WERI-Rb-1 (cell line): ENCODE measurements around the gene AP5Z1.

Experiments
- DNase-seq: peaks from one replicate; pipeline ENCODE4 v3.0.0-alpha.2; 2020
- H3K27ac ChIP-seq: fragments of 250-450 bp; sonication (Bioruptor Pico); 2 replicates; pipeline ENCODE4 v1.5.1; 2020; ENCODE audit warnings: mild to moderate bottlenecking, moderate library complexity
- H3K27me3 ChIP-seq: fragments of 250-450 bp; sonication (Bioruptor Pico); 2 replicates; pipeline ENCODE4 v1.5.1; 2021; ENCODE audit warnings: mild to moderate bottlenecking, low read depth, moderate library complexity; ENCODE audit not compliant: insufficient read depth, severe bottlenecking
- H3K36me3 ChIP-seq: fragments of 250-450 bp; sonication (Bioruptor Pico); 2 replicates; pipeline ENCODE4 v1.5.1; 2020; ENCODE audit warnings: mild to moderate bottlenecking, moderate library complexity
- H3K4me3 ChIP-seq: 2 replicates; pipeline ENCODE4 v1.5.1; 2011; ENCODE audit warnings: low read depth, mild to moderate bottlenecking, control low read depth, low read length
- H3K9me3 ChIP-seq: fragments of 250-450 bp; sonication (Bioruptor Pico); 2 replicates; pipeline ENCODE4 v1.5.1; 2021; ENCODE audit warnings: mild to moderate bottlenecking, moderate library complexity; ENCODE audit not compliant: severe bottlenecking
- CTCF ChIP-seq: IDR thresholded peaks from 2 replicates; pipeline ENCODE4 v1.5.1; 2011; ENCODE audit warnings: low read depth, mild to moderate bottlenecking, control low read depth, inconsistent platforms, low read length

The AP5Z1 gene

GRCh38 chr7:4803397-4804241 lies 28.2 kb downstream of the AP5Z1 start:
- no peak overlapping the region for H3K4me3 ChIP-seq
- H3K27ac ChIP-seq: no peak overlapping the region
- H3K27me3 ChIP-seq: no peaks in the 10 kb centered on the region
- TF ChIP-seq CTCF: no peak
- peaks cover 12% of the 10 kb centered on the region for H3K36me3 ChIP-seq
- DNase-seq: no peak
- no peaks in the 10 kb centered on the region for H3K9me3 ChIP-seq

- Histone ChIP-seq H3K27ac (no peak overlapping the region), H3K9me3 (no peaks in the 10 kb centered on the region), H3K4me3 (no peak overlapping the region), H3K27me3 (no peaks in the 10 kb centered on the region), H3K36me3 (peaks cover 5% of the 10 kb centered on the region)
- no peak for TF ChIP-seq CTCF
- no peak for DNase-seq
These were observed 29.9 kb downstream of the AP5Z1 start for GRCh38 chr7:4805110-4805983.

GRCh38 chr7:4805984-4806300 lies 30.5 kb downstream of the AP5Z1 start:
- Histone ChIP-seq H3K27me3 (no peaks in the 10 kb centered on the region), H3K27ac (no peak overlapping the region), H3K36me3 (peaks cover 7% of the 10 kb centered on the region), H3K9me3 (no peaks in the 10 kb centered on the region), H3K4me3 (no peak overlapping the region)
- DNase-seq: no peak
- TF ChIP-seq CTCF: no peak

- H3K27ac ChIP-seq: peak overlapping the region; percentile 24; the same call in 1 of the 2 replicates
- H3K9me3 ChIP-seq: no peaks in the 10 kb centered on the region
- H3K36me3 ChIP-seq: peaks cover 7% of the 10 kb centered on the region
- H3K4me3 ChIP-seq: no peak overlapping the region
- no peaks in the 10 kb centered on the region for H3K27me3 ChIP-seq
- no peak for TF ChIP-seq CTCF
- no peak for DNase-seq
These were observed 31.7 kb downstream of the AP5Z1 start for GRCh38 chr7:4806983-4807597.

GRCh38 chr7:4807598-4808016 lies 32.2 kb downstream of the AP5Z1 start:
- no peak for DNase-seq
- Histone ChIP-seq H3K36me3 (peaks cover 7% of the 10 kb centered on the region), H3K9me3 (no peaks in the 10 kb centered on the region), H3K27me3 (no peaks in the 10 kb centered on the region), H3K27ac (no peak overlapping the region), H3K4me3 (no peak overlapping the region)
- no peak for TF ChIP-seq CTCF
